Retina (tissue), 1 donor: Measurements from ENCODE around the gene SLC16A10.
"Not testable (repeated sequence)": the region's sequence is repeated elsewhere in the genome, so short reads cannot be mapped to it uniquely, and the experiment has no call there.

Experiments
- DNase-seq: peaks from one replicate; pipeline ENCODE4 v3.0.0-alpha.2; 2016

The SLC16A10 gene

DNA sequence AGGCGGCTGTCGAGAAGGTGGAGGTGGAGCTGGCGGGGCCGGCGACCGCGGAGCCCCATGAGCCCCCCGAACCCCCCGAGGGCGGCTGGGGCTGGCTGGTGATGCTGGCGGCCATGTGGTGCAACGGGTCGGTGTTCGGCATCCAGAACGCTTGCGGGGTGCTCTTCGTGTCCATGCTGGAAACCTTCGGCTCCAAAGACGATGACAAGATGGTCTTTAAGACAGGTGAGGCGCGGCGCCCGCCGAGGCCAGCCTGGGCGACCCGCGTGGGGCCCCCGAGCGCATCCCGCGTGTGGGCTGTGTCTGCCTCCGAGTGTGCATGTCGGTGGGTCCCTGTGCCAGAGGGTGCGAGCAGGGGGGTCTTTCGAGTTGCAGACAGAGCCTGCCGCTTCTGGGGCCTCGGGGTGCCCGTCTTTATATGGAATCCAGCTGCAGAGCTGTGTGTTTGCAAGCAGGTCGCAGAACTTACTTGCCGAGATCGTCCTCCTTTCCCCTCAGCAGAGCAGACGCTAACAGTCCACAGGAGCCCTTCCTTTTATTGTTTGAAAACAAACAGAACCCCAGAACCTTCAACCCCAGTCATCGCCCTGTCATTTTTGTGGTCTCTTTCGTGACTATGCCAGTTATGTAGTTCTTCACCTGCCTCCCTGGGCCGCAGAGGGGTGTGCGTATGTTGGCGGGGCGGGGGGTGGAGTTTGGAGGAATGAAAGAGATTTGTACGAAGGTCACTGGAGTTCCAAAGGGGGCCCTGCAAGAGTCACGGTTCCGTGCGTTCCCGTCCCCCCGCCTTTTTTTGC, 766 bp downstream of the SLC16A10 start:
- peak; percentile 79 for DNase-seq

GRCh38 chr6:111088668-111089003, 1.3 kb downstream of the SLC16A10 start:
- DNase-seq, result no peak

DNA sequence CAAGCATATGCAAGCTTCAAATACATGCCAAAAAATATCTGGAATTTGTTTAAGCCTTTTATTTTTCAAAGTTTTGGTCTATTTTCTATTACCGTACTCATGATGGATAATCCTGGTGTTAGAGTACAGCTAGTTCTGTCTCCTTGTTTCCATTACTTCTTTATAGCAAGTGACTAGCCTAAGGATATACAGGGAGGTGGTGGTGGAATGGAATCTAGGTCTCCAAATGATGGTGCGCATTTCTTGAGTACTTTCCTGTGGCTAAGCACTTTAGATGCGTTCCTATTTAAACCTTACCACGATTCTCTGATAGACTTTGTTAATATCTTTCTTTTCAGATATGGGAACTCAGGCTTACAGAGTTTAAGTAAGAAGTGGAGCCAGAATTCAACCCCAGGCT, 3.5 kb downstream of the SLC16A10 start:
- DNase-seq, result no peak

GRCh38 chr6:111091987-111092386, 4.7 kb downstream of the SLC16A10 start:
- DNase-seq, result no peak

DNA sequence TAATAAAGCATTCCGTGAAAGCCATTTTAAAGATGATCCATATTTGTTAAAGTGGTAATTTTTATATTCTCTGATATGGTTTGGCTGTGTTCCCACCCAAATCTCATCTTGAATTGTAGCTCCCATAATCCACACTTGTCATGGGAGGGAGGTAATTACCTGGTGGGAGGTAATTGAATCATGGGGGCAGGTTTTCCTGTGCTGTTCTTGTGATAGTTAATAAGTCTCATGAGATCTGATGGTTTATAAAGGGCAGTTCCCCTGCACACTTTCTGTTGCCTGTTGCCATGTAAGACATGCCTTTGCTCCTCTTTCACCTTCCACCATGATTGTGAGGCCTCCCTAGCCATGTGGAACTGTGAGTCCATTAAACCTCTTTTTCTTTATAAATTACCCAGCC, 8.2 kb downstream of the SLC16A10 start:
- DNase-seq, result not testable (repeated sequence)

DNA sequence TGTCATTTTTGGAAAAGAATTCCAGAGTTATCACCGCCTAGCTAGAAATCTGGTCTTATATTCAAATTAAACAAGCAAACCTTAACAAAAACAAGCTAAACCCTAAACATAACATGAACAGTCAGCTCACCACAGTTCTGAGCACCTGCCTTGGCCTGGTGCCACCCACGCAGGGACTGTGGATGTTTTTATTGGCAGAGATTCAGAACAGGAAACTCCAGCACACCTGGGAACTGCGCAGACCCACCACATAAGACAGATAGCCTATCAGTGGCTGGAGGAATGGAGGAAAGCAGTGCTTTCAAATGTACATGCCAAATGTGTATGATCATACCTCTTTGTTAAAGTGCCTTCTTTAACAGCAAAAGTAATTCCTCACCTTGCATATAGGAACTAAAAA, 8.9 kb downstream of the SLC16A10 start:
- DNase-seq, result no peak

DNA sequence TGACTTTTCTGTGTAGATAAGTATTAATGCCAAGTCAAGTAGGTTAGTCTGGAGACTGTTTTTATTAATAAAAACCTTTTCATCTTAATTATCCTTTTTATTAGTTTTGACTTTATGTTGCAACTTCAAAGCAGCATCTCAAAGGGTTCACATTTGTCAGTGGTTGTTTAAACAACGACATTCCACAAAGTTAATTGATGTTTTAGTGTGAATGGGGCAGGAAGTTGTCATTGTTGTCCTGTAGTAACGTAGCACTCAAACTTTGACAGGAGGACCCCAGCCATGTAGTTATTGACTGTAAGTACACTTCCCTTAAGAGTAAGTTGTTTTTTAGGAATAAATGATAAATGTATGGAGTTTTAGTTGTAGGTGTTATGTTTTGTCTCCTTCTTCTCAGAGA, 11.3 kb downstream of the SLC16A10 start:
- DNase-seq, result no peak

GRCh38 chr6:111101987-111102386, 14.7 kb downstream of the SLC16A10 start:
- no peak for DNase-seq

- no peak for DNase-seq
Measured at GRCh38 chr6:111105578-111105977, 18.3 kb downstream of the SLC16A10 start.

- DNase-seq, result no peak
Measured at GRCh38 chr6:111107589-111107988, 20.3 kb downstream of the SLC16A10 start.

DNA sequence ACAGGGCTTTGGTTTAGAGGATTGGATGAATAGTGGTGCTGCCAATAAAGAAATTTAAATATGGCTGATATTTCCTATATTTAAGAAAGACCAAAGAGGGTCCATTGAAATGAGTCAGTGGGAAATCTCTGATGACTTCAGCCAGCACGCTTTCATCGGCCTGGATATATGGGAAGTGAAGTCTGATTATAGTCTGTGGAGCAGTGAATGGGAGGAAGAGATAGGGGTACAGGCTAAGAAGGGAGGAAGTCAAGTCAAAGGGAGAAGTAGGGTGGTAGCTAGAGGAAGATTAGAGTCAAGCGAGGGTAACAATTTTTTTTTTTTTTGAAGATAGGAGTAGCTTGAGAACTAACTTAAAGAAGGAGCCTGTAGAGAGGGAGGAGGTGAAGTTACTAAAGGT, 22.7 kb downstream of the SLC16A10 start:
- DNase-seq, result no peak

DNA sequence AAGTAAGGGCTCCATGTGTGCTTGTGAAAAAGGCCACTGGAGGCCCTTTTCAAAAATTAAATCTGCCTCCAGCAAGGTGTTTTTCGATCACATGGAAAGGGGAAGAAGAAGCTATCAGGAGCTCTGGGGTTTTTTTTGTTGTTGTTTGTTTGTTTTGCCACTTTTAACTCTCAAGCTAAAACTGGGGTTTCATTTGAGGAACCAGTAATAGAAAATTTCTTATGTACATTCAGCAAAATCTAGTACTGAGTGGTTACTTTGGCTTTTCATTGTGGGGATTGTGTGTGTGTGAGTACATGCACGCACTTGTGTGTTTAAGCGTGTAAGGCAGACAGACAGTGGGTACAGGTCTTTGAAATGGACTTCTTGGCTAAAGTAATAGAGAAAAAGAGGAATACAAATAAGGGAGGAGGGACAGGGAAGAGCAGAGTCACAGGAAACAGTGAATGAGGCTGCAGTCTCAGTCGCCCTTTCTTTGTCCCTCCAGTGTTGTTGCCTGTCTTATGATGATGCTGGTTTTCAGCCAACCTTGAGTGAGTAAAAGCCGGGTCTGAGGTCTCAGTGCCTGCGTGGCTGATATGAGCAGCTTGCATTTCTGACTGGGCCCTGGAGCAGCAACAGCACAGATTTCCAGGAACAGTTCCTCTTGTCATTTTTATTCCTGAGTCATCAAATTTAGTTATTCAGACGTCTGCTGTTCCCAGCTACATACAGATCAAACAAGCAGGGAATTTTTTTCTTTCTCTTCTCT, 26.2 kb downstream of the SLC16A10 start:
- DNase-seq, result peak; percentile 10

GRCh38 chr6:111114087-111114443, 26.8 kb downstream of the SLC16A10 start:
- DNase-seq, result no peak

DNA sequence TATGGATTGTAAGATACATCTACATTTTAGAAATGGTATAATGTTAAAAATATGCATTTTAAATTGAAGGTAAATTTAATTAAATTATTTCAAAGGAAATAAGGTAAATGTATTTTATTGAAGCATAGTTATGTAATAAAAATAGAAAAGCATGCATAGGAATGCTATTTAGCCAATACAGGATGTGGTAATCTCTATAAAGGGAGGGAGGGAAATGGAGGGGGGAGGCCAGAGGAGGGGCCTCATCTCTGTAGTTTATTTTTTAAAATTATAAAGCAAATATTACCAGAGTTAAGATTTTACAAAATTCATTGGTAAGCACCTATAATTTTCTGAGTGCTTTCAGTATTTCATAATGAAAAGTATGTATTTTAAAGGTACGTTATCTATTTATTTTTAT, 27.2 kb downstream of the SLC16A10 start:
- DNase-seq, result no peak

GRCh38 chr6:111118826-111119225, 31.5 kb downstream of the SLC16A10 start:
- no peak for DNase-seq

- no peak for DNase-seq
Measured at GRCh38 chr6:111119571-111120329, 32.4 kb downstream of the SLC16A10 start.

DNA sequence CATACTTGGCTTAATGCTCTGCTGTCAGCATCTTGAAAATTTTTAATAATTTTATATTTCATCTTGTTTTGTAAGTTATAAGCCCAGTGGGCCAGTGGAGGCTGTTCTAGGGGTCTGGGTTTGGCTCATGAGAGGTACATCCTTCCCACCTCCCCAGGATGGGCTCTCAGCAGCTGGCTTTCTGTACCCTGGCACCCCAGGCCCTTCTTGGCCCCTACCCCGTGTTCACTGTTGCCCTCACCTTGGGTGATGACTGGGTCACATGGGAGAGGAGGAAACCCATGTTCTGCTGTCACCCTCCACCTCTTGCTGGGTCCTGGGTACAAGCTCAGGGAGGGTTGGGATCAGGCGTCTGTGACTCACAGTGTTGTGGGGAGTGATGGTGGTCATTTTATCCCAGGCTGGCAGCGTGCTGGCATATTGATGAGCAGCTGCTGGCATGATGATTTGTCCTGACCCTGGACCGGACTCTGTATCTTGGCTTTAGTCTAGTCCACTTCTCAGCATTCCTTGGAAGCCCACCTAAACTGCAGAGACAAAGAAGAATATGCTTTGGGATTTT, 34.6 kb downstream of the SLC16A10 start:
- no peak for DNase-seq

DNA sequence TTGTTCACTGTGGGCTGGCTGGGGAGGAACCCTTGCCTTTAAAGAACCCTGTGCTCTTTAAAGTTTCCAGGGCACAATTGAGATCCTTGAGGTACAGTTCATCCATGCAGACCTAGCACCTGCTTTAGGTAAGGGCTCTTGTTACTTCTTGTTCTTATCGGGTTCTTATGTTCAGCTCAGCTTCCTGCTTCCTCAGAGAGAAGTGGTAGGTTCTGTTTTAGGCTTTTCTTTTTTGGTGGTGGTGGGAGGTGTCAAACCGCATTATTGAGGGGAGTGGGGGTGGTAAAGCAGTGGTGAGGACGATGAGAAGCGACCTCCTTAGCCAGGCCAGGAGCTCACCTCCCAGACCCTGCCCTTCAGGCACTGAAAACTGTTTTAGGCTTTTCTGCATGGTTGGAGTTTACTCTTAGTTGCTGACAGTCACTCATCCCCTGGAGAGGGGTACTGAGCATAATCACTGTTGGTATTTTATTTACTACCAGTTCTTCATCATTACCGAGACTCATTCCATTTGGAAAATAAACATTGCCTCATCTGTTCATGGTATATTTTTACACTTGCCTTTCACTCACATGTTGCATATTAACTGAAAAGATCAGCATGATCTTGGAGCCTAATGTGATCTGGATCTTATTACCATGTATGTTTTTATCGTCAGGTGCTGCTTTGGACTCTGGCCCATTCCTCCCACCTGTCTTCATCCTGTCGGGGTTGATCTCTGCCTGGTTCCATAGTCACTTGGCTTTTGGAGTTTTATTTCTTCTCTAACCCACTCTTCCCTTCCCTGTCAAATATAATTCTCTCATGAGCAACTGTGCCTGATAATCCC, 35.4 kb downstream of the SLC16A10 start:
- DNase-seq, result no peak

- no peak for DNase-seq
Measured at GRCh38 chr6:111124406-111124805, 37.1 kb downstream of the SLC16A10 start.

- no peak for DNase-seq
Measured at GRCh38 chr6:111129013-111129412, 41.7 kb downstream of the SLC16A10 start.

DNA sequence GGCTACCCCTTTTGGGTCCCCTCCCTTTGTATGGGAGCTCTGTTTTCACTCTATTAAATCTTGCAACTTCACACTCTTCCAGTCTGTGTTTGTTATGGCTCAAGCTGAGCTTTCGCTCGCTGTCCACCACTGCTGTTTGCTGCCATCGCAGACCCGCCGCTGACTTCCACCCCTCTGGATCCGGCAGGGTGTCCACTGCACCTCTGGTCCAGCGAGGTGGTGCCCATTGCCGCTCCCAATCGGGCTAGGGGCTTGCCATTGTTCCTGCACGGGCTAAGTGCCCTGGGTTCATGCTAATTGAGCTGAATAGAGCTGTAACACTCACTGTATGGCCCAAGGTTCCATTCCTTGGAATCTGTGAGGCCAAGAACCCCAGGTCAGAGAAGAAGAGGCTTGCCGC, 43.7 kb downstream of the SLC16A10 start:
- not testable (repeated sequence) for DNase-seq

DNA sequence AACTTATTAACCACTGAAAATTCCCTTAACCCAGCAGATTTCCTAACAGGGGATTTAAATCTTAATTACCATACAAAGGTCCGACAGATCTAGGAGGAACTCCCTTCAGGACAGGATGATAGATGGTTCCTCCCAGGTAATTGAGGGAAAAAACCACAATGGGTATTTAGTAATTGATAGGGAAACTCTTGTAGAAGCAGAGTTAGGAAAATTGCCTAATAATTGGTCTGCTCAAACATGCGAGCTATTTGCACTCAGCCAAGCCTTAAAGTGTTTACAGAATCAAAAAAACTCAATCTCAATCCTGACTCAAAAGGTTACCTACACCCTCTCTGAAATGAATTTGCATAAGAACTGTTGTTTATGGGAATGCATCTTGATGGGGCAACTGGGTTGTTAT, 45.4 kb downstream of the SLC16A10 start:
- DNase-seq, result not testable (repeated sequence)
